ENCODE measurements around the gene MRPS15.

GRCh38 chr1:36503733-36504132, 39.5 kb upstream of the MRPS15 start:
- TF ChIP-seq PATZ1 (CRISPR knock-in tag; IDR thresholded peaks at IDR 0.05; ENCODE audit: borderline replicate concordance) (no peak), ZFP30 (CRISPR knock-in tag; IDR thresholded peaks at IDR 0.05) (no peak), ZC3H10 (CRISPR knock-in tag; IDR thresholded peaks at IDR 0.05) (no peak), SNAI2 (CRISPR knock-in tag; IDR thresholded peaks at IDR 0.05) (no peak), ZFP3 (CRISPR knock-in tag; IDR thresholded peaks at IDR 0.05) (no peak), ISL1 (CRISPR knock-in tag; IDR thresholded peaks at IDR 0.05) (no peak)

All from SK-N-SH treated with all-trans-retinoic acid at 6 μM for 48 hours (cell line).